Effector memory CD8-positive, alpha-beta T cell (primary cell): ENCODE results near the gene PIK3AP1.
"Not testable (repeated sequence)": the region's sequence is repeated elsewhere in the genome, so short reads cannot be mapped to it uniquely, and the experiment has no call there.

ENCODE experiments used
- ATAC-seq: fragments of 150-1000 bp; cut with Tn5 transposase; replicated peaks from 2 replicates; pipeline ENCODE4 v1.10.0; 2021; ENCODE audit warnings: mild to moderate bottlenecking, moderate library complexity
- DNase-seq, 3 experiments: peaks; one replicate each; pipeline ENCODE4 v3.0.0; 2021
- H3K27ac Mint-ChIP-seq, 2 donors: one replicate each; pipeline ENCODE4 v1.8.0; 2022; ENCODE audit warnings: mild to moderate bottlenecking in 2 of 2, mixed read lengths in 2 of 2, moderate library complexity in 2 of 2
- H3K27me3 Mint-ChIP-seq, 2 donors: one replicate each; pipeline ENCODE4 v1.8.0; 2022; ENCODE audit warnings: mixed read lengths in 2 of 2
- H3K36me3 Mint-ChIP-seq: one replicate; pipeline ENCODE4 v1.8.0; 2022; ENCODE audit warnings: mild to moderate bottlenecking, moderate library complexity, mixed read lengths; ENCODE audit not compliant: insufficient read depth
- H3K4me1 Mint-ChIP-seq, 2 donors: one replicate each; pipeline ENCODE4 v1.8.0; 2022; ENCODE audit warnings: low read depth in 2 of 2, mixed read lengths in 2 of 2
- H3K4me3 Mint-ChIP-seq, 2 donors: one replicate each; pipeline ENCODE4 v1.8.0; 2022; ENCODE audit warnings: mild to moderate bottlenecking in 2 of 2, mixed read lengths in 2 of 2, moderate library complexity in 2 of 2
- H3K9me3 Mint-ChIP-seq, 2 donors: one replicate each; pipeline ENCODE4 v1.8.0; 2022; ENCODE audit warnings: mixed read lengths in 2 of 2

The PIK3AP1 gene

DNA sequence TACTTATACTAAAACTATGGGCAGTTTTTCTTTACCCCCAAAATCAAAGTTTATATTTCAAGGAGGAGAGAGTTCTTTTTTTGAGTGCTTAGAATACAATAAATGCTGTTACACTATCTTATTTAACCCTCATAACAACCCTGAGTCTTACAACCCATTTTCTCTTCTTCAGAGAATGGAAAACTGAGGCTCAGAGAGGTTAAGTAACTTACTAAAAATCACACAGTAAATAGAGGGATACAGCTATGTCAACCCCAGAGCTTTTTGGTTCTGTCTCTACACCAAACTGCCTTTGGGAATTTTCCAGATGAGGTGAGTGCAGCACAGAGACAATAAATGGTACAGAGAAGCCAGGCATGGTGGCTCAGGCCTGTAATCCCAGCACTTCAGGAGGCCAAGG is 25.6 kb upstream of the PIK3AP1 start:
- peaks cover 7 to 9% of the 10 kb centered on the region in 2 donors for H3K4me1 Mint-ChIP-seq
- H3K27ac Mint-ChIP-seq, result peak overlapping the region in 1 of 2 donors; percentile 86
- H3K4me3 Mint-ChIP-seq, result no peak overlapping the region
- H3K36me3 Mint-ChIP-seq, result peaks cover 4% of the 10 kb centered on the region
- H3K9me3 Mint-ChIP-seq, result no peaks in the 10 kb centered on the region
- no peak for DNase-seq
- no peaks in the 10 kb centered on the region for H3K27me3 Mint-ChIP-seq
- ATAC-seq, result no peak

DNA sequence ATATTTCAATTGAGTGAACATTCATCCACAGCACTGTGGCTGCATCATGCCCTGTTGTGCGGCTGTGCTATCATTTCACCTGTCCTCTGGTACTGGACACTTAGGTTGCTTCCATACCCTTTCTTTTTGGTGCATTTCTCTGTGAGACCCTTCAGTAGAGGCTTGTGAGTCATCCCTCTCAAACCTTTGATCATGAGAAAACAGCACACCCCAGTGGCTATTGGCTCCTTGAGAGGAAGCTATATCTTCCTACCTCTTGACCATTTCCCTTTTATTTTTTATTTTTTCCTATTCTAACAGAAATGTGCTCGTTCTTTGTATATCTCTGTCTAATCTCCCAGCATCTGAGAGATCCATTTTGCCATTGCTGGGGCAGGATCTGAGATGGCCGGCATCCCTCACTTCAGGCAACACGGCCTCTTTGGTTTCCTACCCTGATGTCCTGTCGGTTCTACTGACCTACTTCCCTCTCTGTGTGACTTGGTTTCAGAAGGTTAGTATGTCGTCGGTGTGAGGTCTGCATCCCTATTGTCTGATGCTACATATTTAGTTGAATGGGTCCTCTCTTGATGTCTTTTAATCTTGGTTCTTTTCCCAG is 23.8 kb upstream of the PIK3AP1 start:
- H3K4me1 Mint-ChIP-seq, result peaks cover 7 to 9% of the 10 kb centered on the region in 2 donors
- H3K36me3 Mint-ChIP-seq, result peaks cover 4% of the 10 kb centered on the region
- no peaks in the 10 kb centered on the region for H3K9me3 Mint-ChIP-seq
- DNase-seq (peak in 1 of 3 experiments; percentile 22), ATAC-seq (peak; percentile 95)
- no peaks in the 10 kb centered on the region for H3K27me3 Mint-ChIP-seq
- H3K27ac Mint-ChIP-seq, result peak overlapping the region in 1 of 2 donors; percentile 86
- H3K4me3 Mint-ChIP-seq, result peak overlapping the region in 1 of 2 donors; percentile 1

DNA sequence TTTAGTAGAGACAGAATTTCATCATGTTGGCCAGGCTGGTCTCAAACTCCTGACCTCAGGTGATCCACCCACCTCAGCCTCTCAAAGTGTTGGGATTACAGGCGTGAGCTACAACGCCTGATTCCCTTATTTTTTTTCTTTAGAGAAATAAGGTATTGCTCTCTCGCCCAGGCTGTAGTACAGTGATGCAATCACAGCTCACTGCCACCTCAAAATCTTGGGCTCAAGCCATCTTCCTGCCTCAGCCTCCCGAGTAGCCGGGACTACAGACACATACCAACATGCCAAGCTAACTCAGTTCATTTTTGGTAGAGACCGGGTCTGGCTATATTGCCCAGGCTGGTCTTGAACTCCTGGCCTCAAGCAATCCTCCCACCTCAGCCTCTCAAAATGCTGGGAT is 21.2 kb upstream of the PIK3AP1 start:
- not testable (repeated sequence) for H3K4me3 Mint-ChIP-seq, H3K27me3 Mint-ChIP-seq, ATAC-seq, DNase-seq, H3K27ac Mint-ChIP-seq, H3K4me1 Mint-ChIP-seq, H3K9me3 Mint-ChIP-seq, H3K36me3 Mint-ChIP-seq

DNA sequence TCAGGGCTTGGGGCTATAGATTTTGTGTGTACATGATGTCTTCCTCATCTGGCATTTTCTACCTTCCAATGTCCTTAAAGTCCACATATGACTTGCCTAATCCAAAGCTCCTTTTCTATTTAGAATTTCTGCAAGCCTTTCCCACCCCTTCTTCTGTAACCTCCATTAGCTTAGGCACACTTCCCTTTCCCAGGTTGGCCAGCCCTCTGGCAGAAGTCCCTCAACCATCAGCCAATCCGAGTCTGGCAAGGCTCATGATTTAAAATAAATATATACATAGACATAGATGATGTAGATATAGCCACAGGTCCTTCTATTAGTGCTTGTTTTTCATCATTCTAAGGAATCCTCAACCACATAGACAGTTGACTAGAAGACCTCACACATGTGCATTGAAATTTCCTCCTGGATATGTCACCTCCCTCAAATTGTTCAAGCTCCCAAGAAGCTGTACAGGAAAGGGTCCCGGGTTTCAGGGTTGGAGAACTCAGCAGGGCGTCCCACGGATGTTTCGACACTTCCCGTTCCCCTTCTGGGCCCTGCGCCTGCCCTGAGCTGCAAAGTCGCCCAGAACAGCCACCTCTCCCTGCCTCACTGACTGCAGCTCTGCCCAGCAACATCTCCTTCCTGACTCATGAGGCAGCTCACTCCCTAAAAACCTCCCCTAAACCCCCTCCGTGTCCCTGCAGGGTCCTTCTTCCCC is 20.4 kb upstream of the PIK3AP1 start:
- Mint-ChIP-seq H3K4me1 (peaks cover 7 to 8% of the 10 kb centered on the region in 2 donors), H3K36me3 (no peaks in the 10 kb centered on the region), H3K9me3 (no peaks in the 10 kb centered on the region), H3K4me3 (no peak overlapping the region), H3K27ac (no peak overlapping the region), H3K27me3 (no peaks in the 10 kb centered on the region)
- DNase-seq (no peak), ATAC-seq (peak; percentile 20)

DNA sequence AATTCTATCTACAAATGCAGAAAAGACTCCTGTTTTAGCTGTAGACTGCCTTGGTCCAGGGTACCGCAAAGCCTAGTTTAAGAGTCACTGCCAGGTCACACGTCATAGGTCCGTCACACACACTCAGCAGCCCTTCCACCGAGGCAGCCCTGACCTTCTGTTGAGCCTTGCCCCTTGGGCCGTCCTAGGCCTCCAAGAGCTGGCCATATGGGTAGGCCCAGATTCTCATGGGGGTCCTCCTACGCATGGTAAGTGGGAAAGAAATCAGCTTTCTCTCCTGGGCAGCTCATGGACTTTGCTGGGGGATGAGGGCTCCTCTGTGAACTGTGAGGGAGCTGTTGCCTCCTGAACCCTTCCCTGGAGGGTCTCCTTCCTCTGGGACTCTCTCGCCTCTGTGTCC is 19.8 kb upstream of the PIK3AP1 start:
- Mint-ChIP-seq H3K36me3 (no peaks in the 10 kb centered on the region), H3K27ac (no peak overlapping the region), H3K4me3 (no peak overlapping the region), H3K9me3 (no peaks in the 10 kb centered on the region), H3K27me3 (no peaks in the 10 kb centered on the region), H3K4me1 (peaks cover 7% of the 10 kb centered on the region in 2 donors)
- DNase-seq (no peak), ATAC-seq (no peak)

DNA sequence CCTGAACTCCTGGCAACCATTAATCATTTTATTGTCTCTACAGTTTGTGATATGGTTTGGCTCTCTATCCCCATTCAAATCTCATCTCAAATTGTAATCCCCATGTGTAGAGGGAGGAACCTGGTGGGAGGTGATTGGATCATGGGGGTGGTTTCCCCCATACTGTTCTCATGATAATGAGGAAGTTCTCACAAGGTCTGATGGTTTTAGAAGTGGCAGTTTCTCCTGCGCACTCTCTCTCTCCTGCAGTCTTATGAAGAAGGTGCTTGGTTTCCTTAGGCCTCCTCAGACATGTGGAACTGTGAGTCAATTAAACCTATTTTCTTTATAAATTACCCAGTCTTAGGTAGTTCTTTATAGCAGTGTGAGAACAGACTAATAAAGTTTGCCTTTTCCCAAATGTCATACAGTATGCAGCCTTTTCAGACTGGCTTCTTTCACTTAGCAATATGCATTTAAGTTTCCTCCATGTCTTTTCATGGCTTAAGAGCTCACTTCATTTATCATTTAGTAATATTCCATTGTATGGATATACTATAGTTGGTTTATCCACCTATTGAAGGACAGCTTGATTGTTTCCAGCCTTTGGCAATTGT is 17.1 kb upstream of the PIK3AP1 start:
- peak; percentile 32 for ATAC-seq
- H3K9me3 Mint-ChIP-seq, H3K36me3 Mint-ChIP-seq, H3K4me1 Mint-ChIP-seq, H3K4me3 Mint-ChIP-seq, DNase-seq, H3K27me3 Mint-ChIP-seq: not testable (repeated sequence)
- H3K27ac Mint-ChIP-seq, result peak overlapping the region in 1 of 2 donors; percentile 56

DNA sequence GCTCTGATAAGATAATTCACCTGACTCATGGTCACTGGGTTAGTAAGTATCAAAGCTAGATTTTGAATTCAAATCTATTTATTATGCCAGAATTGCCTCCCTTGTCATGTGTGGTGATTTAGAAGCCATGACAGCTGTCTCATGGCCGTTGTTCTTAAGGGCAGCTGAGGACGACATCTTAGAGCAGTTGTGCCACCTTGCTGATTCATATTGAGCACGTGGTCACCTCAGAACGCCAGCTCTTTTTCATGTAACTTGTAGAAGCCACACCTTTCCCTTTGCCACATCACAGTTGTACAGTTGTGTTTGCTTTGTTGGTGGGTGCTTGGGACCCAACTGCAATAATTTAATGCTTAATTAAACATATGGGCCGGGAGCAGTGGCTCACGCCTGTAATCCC is 4.3 kb upstream of the PIK3AP1 start:
- Mint-ChIP-seq H3K9me3 (no peaks in the 10 kb centered on the region), H3K27me3 (no peaks in the 10 kb centered on the region), H3K4me1 (peaks cover 15 to 22% of the 10 kb centered on the region in 2 donors), H3K27ac (no peak overlapping the region), H3K4me3 (no peak overlapping the region), H3K36me3 (peaks cover 9% of the 10 kb centered on the region)
- ATAC-seq (no peak), DNase-seq (no peak)

DNA sequence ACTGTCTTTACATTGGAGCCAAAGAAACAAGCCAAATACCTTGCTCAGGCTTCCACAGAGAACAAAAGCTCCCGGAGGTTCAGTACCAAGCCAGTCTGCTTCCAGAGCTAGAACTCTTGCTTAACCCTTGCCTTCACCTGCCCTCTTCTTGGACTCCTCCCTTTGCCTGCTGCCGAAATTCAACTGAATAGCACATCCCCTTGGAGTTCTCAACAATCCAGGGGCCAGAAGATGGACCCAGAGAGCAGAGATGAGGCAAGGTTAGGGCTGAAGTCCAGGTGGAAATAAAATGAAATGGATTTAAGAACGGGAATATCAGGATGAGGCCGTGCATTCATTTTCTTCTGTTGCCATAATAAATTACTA is 876 bp upstream of the PIK3AP1 start:
- ATAC-seq, result no peak
- Mint-ChIP-seq H3K9me3 (no peaks in the 10 kb centered on the region), H3K4me3 (peak overlapping the region; percentile 96 to 100), H3K27me3 (no peaks in the 10 kb centered on the region), H3K4me1 (peaks cover 44 to 49% of the 10 kb centered on the region in 2 donors), H3K36me3 (peaks cover 14% of the 10 kb centered on the region), H3K27ac (peak overlapping the region; percentile 83 to 98)
- DNase-seq, result no peak

DNA sequence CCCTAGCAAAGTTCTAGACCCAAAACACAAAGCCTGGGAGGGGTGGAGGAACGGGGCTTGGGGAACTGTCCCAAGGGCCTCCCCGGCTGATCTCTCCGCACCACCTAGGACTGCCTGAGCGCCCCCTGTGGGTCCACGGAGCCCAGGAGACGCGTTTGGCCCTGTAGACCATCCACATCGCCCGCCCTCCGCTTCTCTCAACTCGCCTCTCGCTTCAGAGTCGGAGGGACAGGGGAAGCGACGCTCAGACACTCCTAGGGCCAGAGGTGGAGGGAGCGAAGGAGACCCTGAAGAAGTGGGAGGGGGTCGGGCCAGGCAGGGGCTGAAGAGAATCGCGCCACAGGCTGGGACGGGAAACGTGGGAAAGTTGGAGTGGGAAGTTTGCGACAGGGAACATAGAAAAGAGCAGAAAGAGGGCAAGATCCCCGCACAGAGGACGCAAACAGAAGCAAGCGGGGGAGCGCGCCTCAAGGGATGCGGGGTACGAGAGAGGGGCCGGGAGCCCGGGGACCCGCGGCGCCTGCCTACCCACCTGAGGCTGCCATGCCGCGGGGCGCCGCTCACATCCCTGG is 378 bp downstream of the PIK3AP1 start:
- DNase-seq, result peak; percentile 58 to 63 (median 63)
- Mint-ChIP-seq H3K36me3 (peaks cover 18% of the 10 kb centered on the region), H3K27ac (peak overlapping the region; percentile 98 to 99), H3K9me3 (no peaks in the 10 kb centered on the region), H3K27me3 (no peaks in the 10 kb centered on the region), H3K4me1 (peaks cover 44 to 49% of the 10 kb centered on the region in 2 donors), H3K4me3 (peak overlapping the region; percentile 96 to 100)
- peak; percentile 56 for ATAC-seq

DNA sequence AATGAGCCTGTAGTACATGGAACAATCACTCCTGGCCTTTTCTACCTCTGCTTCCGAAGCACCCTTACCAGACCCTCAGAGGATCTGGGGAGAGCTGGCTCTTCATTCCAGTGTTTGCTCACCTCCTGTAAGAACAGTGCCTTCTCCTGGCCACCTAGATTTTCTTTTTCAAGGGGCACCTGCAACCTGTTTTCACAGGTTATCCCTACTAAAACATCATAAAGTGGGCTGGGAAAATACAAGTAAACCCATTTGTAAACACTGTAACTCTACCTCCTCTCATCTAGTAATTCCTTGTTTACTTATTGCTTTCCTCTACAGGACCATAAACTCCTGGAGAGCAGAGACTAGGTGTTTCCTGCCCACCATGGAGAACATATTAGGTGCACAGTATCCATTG is 1.1 kb downstream of the PIK3AP1 start:
- H3K36me3 Mint-ChIP-seq, result peaks cover 18% of the 10 kb centered on the region
- no peak for ATAC-seq
- H3K4me1 Mint-ChIP-seq, result peaks cover 44 to 52% of the 10 kb centered on the region in 2 donors
- H3K27me3 Mint-ChIP-seq, result no peaks in the 10 kb centered on the region
- H3K9me3 Mint-ChIP-seq, result no peaks in the 10 kb centered on the region
- peak overlapping the region; percentile 98 to 99 for H3K27ac Mint-ChIP-seq
- H3K4me3 Mint-ChIP-seq, result peak overlapping the region; percentile 96 to 100
- DNase-seq, result no peak

DNA sequence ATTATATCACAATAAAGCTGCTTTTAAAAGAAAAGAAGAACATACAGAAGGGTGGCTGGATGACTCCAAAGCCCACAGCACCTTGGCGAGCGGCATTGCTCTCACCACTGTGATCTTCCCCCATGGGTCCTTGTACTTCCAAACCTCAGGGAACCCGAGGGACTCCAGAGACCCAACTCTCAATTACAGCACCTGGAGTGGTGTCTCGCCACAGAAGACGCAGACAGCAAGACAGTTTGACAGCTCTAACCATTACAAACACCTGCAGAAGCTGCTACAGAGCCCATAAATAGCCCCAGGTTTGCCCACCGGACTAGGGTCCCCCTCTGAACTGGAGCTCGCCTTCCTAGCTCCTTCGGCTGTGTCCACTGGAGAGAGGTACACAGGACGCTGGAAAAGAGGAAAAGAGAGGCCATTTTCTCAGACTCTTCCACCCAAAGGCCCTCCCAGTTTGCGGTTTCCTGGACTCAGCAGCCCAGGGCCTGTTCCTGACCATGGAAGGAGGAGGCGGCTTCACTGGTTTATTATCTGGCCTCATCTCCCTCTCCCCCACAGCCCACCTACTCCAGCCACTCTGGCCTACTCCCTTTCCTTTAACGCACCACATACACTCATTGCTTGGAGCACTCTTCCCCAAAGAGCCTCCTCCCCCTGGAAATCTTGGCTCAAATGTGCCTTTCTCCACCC is 1.9 kb downstream of the PIK3AP1 start:
- Mint-ChIP-seq H3K27me3 (no peaks in the 10 kb centered on the region), H3K4me3 (peak overlapping the region; percentile 96 to 100), H3K36me3 (peaks cover 18% of the 10 kb centered on the region), H3K27ac (peak overlapping the region; percentile 98 to 99), H3K4me1 (peaks cover 47 to 56% of the 10 kb centered on the region in 2 donors), H3K9me3 (no peaks in the 10 kb centered on the region)
- DNase-seq, result no peak
- ATAC-seq, result no peak

DNA sequence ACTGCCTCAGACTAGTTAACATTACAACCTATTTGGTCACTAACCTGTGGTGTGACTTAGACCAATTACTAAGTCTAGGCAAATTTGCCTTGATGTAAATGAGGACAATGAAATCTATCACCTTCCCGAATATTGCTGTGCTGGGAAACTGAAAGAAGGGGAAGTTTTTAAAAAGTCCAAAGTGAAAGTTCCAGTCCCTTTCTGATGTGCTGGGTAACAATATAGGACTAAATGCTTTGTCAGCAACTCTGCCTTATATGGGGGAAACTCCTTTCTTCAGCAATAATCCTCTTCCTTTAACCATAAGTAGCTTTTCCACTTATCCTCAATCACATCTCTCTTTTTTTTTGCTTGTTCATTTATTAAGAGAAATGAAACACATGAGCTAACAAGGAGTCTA is 3.9 kb downstream of the PIK3AP1 start:
- no peaks in the 10 kb centered on the region for H3K9me3 Mint-ChIP-seq
- no peak for ATAC-seq
- H3K36me3 Mint-ChIP-seq, result peaks cover 20% of the 10 kb centered on the region
- H3K27me3 Mint-ChIP-seq, result no peaks in the 10 kb centered on the region
- peaks cover 44 to 54% of the 10 kb centered on the region in 2 donors for H3K4me1 Mint-ChIP-seq
- no peak for DNase-seq
- peak overlapping the region in 1 of 2 donors; percentile 99 for H3K27ac Mint-ChIP-seq
- H3K4me3 Mint-ChIP-seq, result peak overlapping the region; percentile 8 to 53

DNA sequence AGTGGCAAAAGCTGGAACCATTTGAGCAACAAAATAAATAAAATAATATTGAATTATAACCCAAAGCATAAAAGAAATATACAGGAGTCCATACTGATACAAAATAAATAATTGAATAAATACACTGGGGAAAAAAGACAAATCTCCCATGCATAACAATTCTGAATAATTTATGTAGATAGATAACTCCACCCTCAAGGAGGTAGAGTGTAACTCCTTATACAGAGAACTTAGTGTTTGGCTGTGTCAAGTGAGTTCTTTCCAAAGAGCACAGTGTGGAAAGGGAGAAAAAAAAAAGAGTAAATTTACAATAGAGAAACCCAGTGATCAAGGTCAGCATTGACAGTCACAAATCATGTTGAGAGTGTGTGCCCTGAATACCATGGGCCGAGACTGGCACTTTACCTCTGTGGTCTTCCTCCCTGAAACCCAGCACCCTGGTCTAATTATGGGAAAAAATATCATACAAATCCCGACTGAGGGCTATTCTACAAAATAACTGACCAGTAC is 5.5 kb downstream of the PIK3AP1 start:
- Mint-ChIP-seq H3K27ac (no peak overlapping the region), H3K4me3 (no peak overlapping the region), H3K4me1 (peaks cover 39 to 44% of the 10 kb centered on the region in 2 donors), H3K9me3 (no peaks in the 10 kb centered on the region), H3K27me3 (no peaks in the 10 kb centered on the region), H3K36me3 (peaks cover 14% of the 10 kb centered on the region)
- DNase-seq (no peak), ATAC-seq (no peak)
